PC-9 (cell line): ENCODE data around the gene CSNK1A1L. TPM values are rescaled to one million over a fixed set of nuclear protein-coding genes. Genes with fewer than 3 reads are reported as not detected.

ENCODE experiments used
- BruUV-seq: library from RNA; stranded (reverse); fragments of 400-500 nt; replicated peaks from 2 replicates; lab custom pipeline; 2021; lab: Mats Ljungman, UMichigan
- CTCF ChIA-PET: fragments of 300-600 bp; sonication (Branson Sonifier 250); formaldehyde crosslinking; loops from one replicate; lab custom pipeline; 2022; ENCODE audit warnings: antibody characterized with exemption; lab: Charles Lee
- POLR2A ChIA-PET: fragments of 300-600 bp; sonication (Branson Sonifier 250); formaldehyde crosslinking; loops from one replicate; lab custom pipeline; 2022; ENCODE audit warnings: antibody characterized with exemption; ENCODE audit not compliant: unreplicated experiment; lab: Charles Lee
- DNase-seq, 2 experiments: peaks; one replicate each; pipeline versions ENCODE4 v3.0.0 to v3.0.0-alpha.2; 2015 to 2022; ENCODE audit warnings: mixed read lengths in 1 of 2
- H2AFZ ChIP-seq: fragments of 200-600 bp; sonication (generic); 2 replicates; pipeline ENCODE4 v1.8.1; 2017; ENCODE audit warnings: antibody characterized with exemption
- H3F3A ChIP-seq: fragments of 200-600 bp; sonication (generic); 2 replicates; pipeline ENCODE4 v1.8.1; 2017; ENCODE audit warnings: antibody characterized with exemption, mild to moderate bottlenecking, low read depth; ENCODE audit not compliant: insufficient read depth
- H3K27ac ChIP-seq: fragments of 200-600 bp; sonication (generic); 2 replicates; pipeline ENCODE4 v1.6.1; 2016; ENCODE audit warnings: mixed run types
- H3K27me3 ChIP-seq: fragments of 200-600 bp; sonication (generic); 2 replicates; pipeline ENCODE4 v1.6.1; 2016; ENCODE audit warnings: low read depth, mixed run types; ENCODE audit not compliant: insufficient read depth
- H3K36me3 ChIP-seq: fragments of 200-600 bp; sonication (generic); 2 replicates; pipeline ENCODE4 v1.6.1; 2016; ENCODE audit warnings: low read depth, mixed run types
- H3K4me1 ChIP-seq: fragments of 200-600 bp; sonication (generic); replicated peaks from 2 replicates; pipeline ENCODE4 v1.6.1; 2016; ENCODE audit warnings: mixed run types; ENCODE audit not compliant: insufficient read depth
- H3K4me2 ChIP-seq: fragments of 200-600 bp; sonication (generic); 2 replicates; pipeline ENCODE4 v1.6.1; 2017; ENCODE audit warnings: mixed run types
- H3K4me3 ChIP-seq: fragments of 200-600 bp; sonication (generic); 2 replicates; pipeline ENCODE4 v1.6.1; 2016; ENCODE audit warnings: mixed run types
- H3K79me2 ChIP-seq: fragments of 200-600 bp; sonication (generic); 2 replicates; pipeline ENCODE4 v1.6.1; 2017; ENCODE audit warnings: low read depth, mixed run types
- H3K9me2 ChIP-seq: fragments of 200-600 bp; sonication (generic); 2 replicates; pipeline ENCODE4 v1.8.1; 2017; ENCODE audit warnings: mild to moderate bottlenecking; ENCODE audit not compliant: insufficient read depth
- H3K9me3 ChIP-seq: fragments of 200-600 bp; sonication (generic); 2 replicates; pipeline ENCODE4 v1.8.1; 2016; ENCODE audit warnings: low read depth; ENCODE audit not compliant: insufficient read depth
- H4K20me1 ChIP-seq: fragments of 200-600 bp; sonication (generic); 2 replicates; pipeline ENCODE4 v1.8.1; 2017; ENCODE audit not compliant: insufficient read depth
- CTCF ChIP-seq: fragments of 200-600 bp; sonication (generic); conservative IDR thresholded peaks from 2 replicates; pipeline ENCODE4 v1.6.1; 2017; ENCODE audit warnings: mixed run types, antibody characterized with exemption, mild to moderate bottlenecking, moderate library complexity
- EZH2 ChIP-seq: fragments of 200-600 bp; sonication (generic); IDR thresholded peaks from 2 replicates; pipeline ENCODE4 v1.8.0; 2017; ENCODE audit warnings: antibody characterized with exemption, low read depth
- intact Hi-C: fragments of 100-400 bp; cut with micrococcal nuclease; formaldehyde crosslinking; loops from one replicate; pipeline ENCODE4 v1.10.0; 2022; ENCODE audit not compliant: unreplicated experiment
- total RNA-seq: library from RNA; stranded (reverse); gene quantifications from 2 replicates; pipeline ENCODE4 v1.2.3, GENCODE V29; 2021

CSNK1A1L gene
- total RNA-seq, 1 experiment from 2014 or later = not detected

GRCh38 chr13:37106642-37107041, 1.2 kb upstream of the CSNK1A1L start:
- H3K4me2 ChIP-seq = no peak overlapping the region
- intact Hi-C loops = loop anchor here (5.0 kb wide), 1 partner anchor 941 kb away; no protein-coding TSS in a partner anchor
- no peaks in the 10 kb centered on the region for H3K36me3 ChIP-seq
- H2AFZ ChIP-seq = no peak overlapping the region
- H3K4me3 ChIP-seq = no peak overlapping the region
- no peaks in the 10 kb centered on the region for H3K4me1 ChIP-seq
- POLR2A ChIA-PET = no interaction called here
- H3K27me3 ChIP-seq = no peaks in the 10 kb centered on the region
- BruUV-seq = no TSS peak
- H4K20me1 ChIP-seq = no peaks in the 10 kb centered on the region
- DNase-seq = no peak
- H3K27ac ChIP-seq = no peak overlapping the region
- H3K9me3 ChIP-seq = no peaks in the 10 kb centered on the region
- no peaks in the 10 kb centered on the region for H3F3A ChIP-seq
- H3K9me2 ChIP-seq = no peaks in the 10 kb centered on the region
- TF ChIP-seq CTCF = no peak
- no peaks in the 10 kb centered on the region for H3K79me2 ChIP-seq
- CTCF ChIA-PET = no interaction called here

GRCh38 chr13:37102896-37103295, 2.6 kb downstream of the CSNK1A1L start:
- DNase-seq = no peak
- no peak for TF ChIP-seq EZH2
- no peak for TF ChIP-seq CTCF
- Histone ChIP-seq H3K27me3 (no peaks in the 10 kb centered on the region), H3K4me2 (no peak overlapping the region), H3K4me1 (no peaks in the 10 kb centered on the region), H3K27ac (no peak overlapping the region), H3K4me3 (no peak overlapping the region), H2AFZ (no peak overlapping the region), H3K9me3 (no peaks in the 10 kb centered on the region), H4K20me1 (no peaks in the 10 kb centered on the region), H3K9me2 (no peaks in the 10 kb centered on the region), H3K36me3 (no peaks in the 10 kb centered on the region), H3K79me2 (no peaks in the 10 kb centered on the region), H3F3A (no peaks in the 10 kb centered on the region)
- intact Hi-C loops = no loop called here
- ChIA-PET POLR2A (no interaction called here), CTCF (no interaction called here)
- no TSS peak for BruUV-seq

- Histone ChIP-seq H3K79me2 (no peaks in the 10 kb centered on the region), H3K27me3 (no peaks in the 10 kb centered on the region), H3K4me1 (no peaks in the 10 kb centered on the region), H3K4me3 (no peak overlapping the region), H3K36me3 (no peaks in the 10 kb centered on the region), H3K27ac (no peak overlapping the region), H3K4me2 (no peak overlapping the region), H3K9me3 (no peaks in the 10 kb centered on the region), H4K20me1 (no peaks in the 10 kb centered on the region), H3F3A (no peaks in the 10 kb centered on the region), H2AFZ (no peak overlapping the region), H3K9me2 (no peaks in the 10 kb centered on the region)
- CTCF ChIA-PET = no interaction called here
- intact Hi-C loops = no loop called here
- TF ChIP-seq CTCF (no peak), EZH2 (no peak)
- no peak for DNase-seq
- no TSS peak for BruUV-seq
- POLR2A ChIA-PET = no interaction called here
Observed at GRCh38 chr13:37101201-37101600, 4.3 kb downstream of the CSNK1A1L start.
